ENCODE measurements around the gene PDE8B. TPM values are rescaled to one million over a fixed set of nuclear protein-coding genes. Genes with fewer than 3 reads are reported as not detected.

PDE8B gene
- total and polyA plus RNA-seq, 2 donors (not counting 1 experiment from before 2014, with no cell fraction given): 0.07 TPM; not detected in 1

GRCh38 chr5:77241444-77241843 lies 31.0 kb downstream of the PDE8B start:
- H3K4me1 Mint-ChIP-seq: no peaks in the 10 kb centered on the region
- no peak overlapping the region for H3K4me3 Mint-ChIP-seq
- TF ChIP-seq CTCF (IDR thresholded peaks at IDR 0.05) (no peak), EZH2 (IDR thresholded peaks at IDR 0.05; ENCODE audit: borderline replicate concordance, insufficient read depth, low read depth, low read length, poor library complexity, severe bottlenecking) (no peak)
- H3K27me3 Mint-ChIP-seq: peaks cover 13% of the 10 kb centered on the region
- H3K27ac Mint-ChIP-seq: no peak overlapping the region
- no CpG with 5 or more reads among the region's 1 CpG for WGBS (ENCODE audit: insufficient coverage)
- Histone ChIP-seq H3K36me3 (replicated peaks in 1 of 2; ENCODE audit: control extremely low read depth in 1 of 2, control insufficient read depth in 1 of 2, extremely low read depth in 1 of 2, insufficient read depth in 2 of 2, low read length in 1 of 2) (no peaks in the 10 kb centered on the region), H3K4me2 (replicated peaks; ENCODE audit: low read depth, low read length, poor library complexity, severe bottlenecking) (no peak overlapping the region), H4K20me1 (ENCODE audit: control insufficient read depth, insufficient read depth, low read length, poor library complexity, severe bottlenecking) (no peaks in the 10 kb centered on the region), H2AFZ (ENCODE audit: insufficient read depth, low read depth, low read length, poor library complexity, severe bottlenecking) (no peak overlapping the region), H3K4me1 (ENCODE audit: control insufficient read depth in 2 of 2, insufficient read depth in 2 of 2, low read length in 2 of 2) (no peaks in the 10 kb centered on the region), H3K27me3 (replicated peaks in 1 of 4; ENCODE audit: control extremely low read depth in 1 of 4, control insufficient read depth in 3 of 4, insufficient read depth in 4 of 4, low read length in 3 of 4) (no peaks in the 10 kb centered on the region), H3K27ac (ENCODE audit: low read length in 2 of 2) (no peak overlapping the region), H3K79me2 (ENCODE audit: control insufficient read depth, insufficient read depth, low read length) (no peaks in the 10 kb centered on the region), H3K9ac (ENCODE audit: low read length) (no peak overlapping the region), H3K4me3 (ENCODE audit: control extremely low read depth in 1 of 5, extremely low read depth in 1 of 5, insufficient read depth in 1 of 5, low read depth in 2 of 5, low read length in 4 of 5) (no peak overlapping the region), H3K9me3 (ENCODE audit: control extremely low read depth in 1 of 3, control insufficient read depth in 2 of 3, insufficient read depth in 1 of 3, low read length in 2 of 3) (no peaks in the 10 kb centered on the region)
- intact Hi-C loops (cut with micrococcal nuclease): no loop called here
- ChIA-PET CTCF (no interaction called here), POLR2A (no interaction called here)
- ATAC-seq (ENCODE audit: low read depth) (no peak), DNase-seq (no peak)
- no peaks in the 10 kb centered on the region for H3K9me3 Mint-ChIP-seq (ENCODE audit: insufficient read depth)

- Mint-ChIP-seq H3K4me3 (no peak overlapping the region), H3K4me1 (no peaks in the 10 kb centered on the region), H3K27ac (no peak overlapping the region), H3K9me3 (ENCODE audit: insufficient read depth) (no peaks in the 10 kb centered on the region), H3K27me3 (peaks cover 13% of the 10 kb centered on the region)
- H3K27ac ChIP-seq (ENCODE audit: low read length in 2 of 2): no peak overlapping the region
- no peak overlapping the region for H2AFZ ChIP-seq (ENCODE audit: insufficient read depth, low read depth, low read length, poor library complexity, severe bottlenecking)
- TF ChIP-seq CTCF (IDR thresholded peaks at IDR 0.05): no peak
- TF ChIP-seq EZH2 (IDR thresholded peaks at IDR 0.05; ENCODE audit: borderline replicate concordance, insufficient read depth, low read depth, low read length, poor library complexity, severe bottlenecking): no peak
- no peak for DNase-seq
- no peaks in the 10 kb centered on the region for H3K4me1 ChIP-seq (ENCODE audit: control insufficient read depth in 2 of 2, insufficient read depth in 2 of 2, low read length in 2 of 2)
- no peaks in the 10 kb centered on the region for H3K36me3 ChIP-seq (replicated peaks in 1 of 2; ENCODE audit: control extremely low read depth in 1 of 2, control insufficient read depth in 1 of 2, extremely low read depth in 1 of 2, insufficient read depth in 2 of 2, low read length in 1 of 2)
- intact Hi-C loops (cut with micrococcal nuclease): no loop called here
- H3K9ac ChIP-seq (ENCODE audit: low read length): no peak overlapping the region
- ChIA-PET POLR2A (no interaction called here), CTCF (interaction anchor here (0.6 kb wide), 1 partner anchor 67 kb away, joined by 3 read pairs; no protein-coding TSS in a partner anchor)
- no peaks in the 10 kb centered on the region for H4K20me1 ChIP-seq (ENCODE audit: control insufficient read depth, insufficient read depth, low read length, poor library complexity, severe bottlenecking)
- no peaks in the 10 kb centered on the region for H3K27me3 ChIP-seq (replicated peaks in 1 of 4; ENCODE audit: control extremely low read depth in 1 of 4, control insufficient read depth in 3 of 4, insufficient read depth in 4 of 4, low read length in 3 of 4)
- H3K4me2 ChIP-seq (replicated peaks; ENCODE audit: low read depth, low read length, poor library complexity, severe bottlenecking): no peak overlapping the region
- H3K4me3 ChIP-seq (ENCODE audit: control extremely low read depth in 1 of 5, extremely low read depth in 1 of 5, insufficient read depth in 1 of 5, low read depth in 2 of 5, low read length in 4 of 5): no peak overlapping the region
- H3K9me3 ChIP-seq (ENCODE audit: control extremely low read depth in 1 of 3, control insufficient read depth in 2 of 3, insufficient read depth in 1 of 3, low read length in 2 of 3): no peaks in the 10 kb centered on the region
- H3K79me2 ChIP-seq (ENCODE audit: control insufficient read depth, insufficient read depth, low read length): no peaks in the 10 kb centered on the region
- no peak for ATAC-seq (ENCODE audit: low read depth)
- 91% methylated on average over 1 of the region's 2 CpGs for WGBS (ENCODE audit: insufficient coverage)
Measured at GRCh38 chr5:77249475-77249874, 39.0 kb downstream of the PDE8B start.
